Endothelial cell of umbilical vein (primary cell): ENCODE measurements around the gene PRDM10. TPM values are rescaled to one million over a fixed set of nuclear protein-coding genes. Genes with fewer than 3 reads are reported as not detected.

Experiments used
- BruUV-seq: library from RNA; stranded (reverse); fragments of 400-500 nt; replicated peaks from 2 replicates; lab custom pipeline; 2021; lab: Mats Ljungman, UMichigan
- CTCF ChIA-PET: fragments of 300-600, 350-600 bp; sonication (Branson Sonifier 250); formaldehyde crosslinking; loops from one replicate; lab custom pipeline; 2021; ENCODE audit warnings: antibody characterized with exemption, inconsistent platforms; lab: Charles Lee
- POLR2A ChIA-PET: fragments of 300-600, 350-600 bp; sonication (Branson Sonifier 250); formaldehyde crosslinking; loops from one replicate; lab custom pipeline; 2021; ENCODE audit warnings: antibody characterized with exemption, inconsistent platforms; lab: Charles Lee
- DNase-seq: peaks from one replicate; pipeline ENCODE4 v3.0.0-alpha.2; 2011; ENCODE audit warnings: low read depth, low spot score
- FAIRE-seq: peaks from 2 replicates; lab custom pipeline; 2011; peaks lifted over from hg19 to GRCh38; lab: Jason Lieb, UNC
- H2AFZ ChIP-seq: 2 replicates; pipeline ENCODE4 v1.6.0; 2012; ENCODE audit warnings: low read depth, low read length, control low read depth, inconsistent platforms
- H3K27ac ChIP-seq: 2 replicates; pipeline ENCODE4 v1.5.1; 2011; ENCODE audit warnings: low read depth, mild to moderate bottlenecking, control low read depth, low read length, moderate library complexity; ENCODE audit not compliant: insufficient read depth
- H3K27me3 ChIP-seq, 2 experiments: 2 replicates each; pipeline versions ENCODE4 v1.6.0 to v1.6.1; 2011; ENCODE audit warnings: low read length in 2 of 2, mixed read lengths in 1 of 2; ENCODE audit not compliant: control insufficient read depth in 2 of 2, insufficient read depth in 2 of 2
- H3K36me3 ChIP-seq, 2 experiments: 2 replicates in 1 of 2; 3 replicates in 1 of 2; pipeline ENCODE4 v1.5.1; 2011; ENCODE audit warnings: low read length in 2 of 2, mild to moderate bottlenecking in 1 of 2, moderate library complexity in 1 of 2; ENCODE audit not compliant: control insufficient read depth in 2 of 2, insufficient read depth in 2 of 2; ENCODE audit errors: extremely low read depth in 1 of 2
- H3K4me1 ChIP-seq: 3 replicates; pipeline ENCODE4 v1.5.1; 2011; ENCODE audit warnings: mild to moderate bottlenecking, low read length; ENCODE audit not compliant: control insufficient read depth, insufficient read depth; ENCODE audit errors: extremely low read depth
- H3K4me2 ChIP-seq: 2 replicates; pipeline ENCODE4 v1.6.1; 2011; ENCODE audit warnings: low read length, control low read depth, mixed read lengths; ENCODE audit not compliant: insufficient read depth
- H3K4me3 ChIP-seq, 3 experiments: fragments of 200-600 bp in 1 of 3; sonication (generic), shearing (Covaris generic) in 1 of 3; replicated peaks in 1 of 3; 2 replicates each; pipeline ENCODE4 v1.5.1; 2011 to 2016; ENCODE audit warnings: control low read depth in 3 of 3, low read length in 3 of 3, mild to moderate bottlenecking in 2 of 3, inconsistent platforms in 1 of 3, low read depth in 1 of 3, moderate library complexity in 1 of 3; ENCODE audit not compliant: insufficient read depth in 1 of 3
- H3K79me2 ChIP-seq: 2 replicates; pipeline ENCODE4 v1.6.0; 2012; ENCODE audit warnings: low read length, inconsistent platforms; ENCODE audit not compliant: control insufficient read depth, insufficient read depth
- H3K9ac ChIP-seq: replicated peaks from 2 replicates; pipeline ENCODE3; 2011; ENCODE audit warnings: low read length, control low read depth; ENCODE audit not compliant: insufficient read depth; ENCODE audit errors: extremely low read depth
- H3K9me1 ChIP-seq: replicated peaks from 3 replicates; pipeline ENCODE4 v1.6.0; 2011; ENCODE audit warnings: mild to moderate bottlenecking, low read length; ENCODE audit not compliant: control insufficient read depth, insufficient read depth; ENCODE audit errors: extremely low read depth
- H3K9me3 ChIP-seq: replicated peaks from 2 replicates; pipeline ENCODE4 v1.5.1; 2012; ENCODE audit warnings: low read length, inconsistent platforms; ENCODE audit not compliant: control insufficient read depth, insufficient read depth
- H4K20me1 ChIP-seq: replicated peaks from 2 replicates; pipeline ENCODE3; 2011; ENCODE audit warnings: mild to moderate bottlenecking, low read length; ENCODE audit not compliant: control insufficient read depth, insufficient read depth; ENCODE audit errors: extremely low read depth
- EZH2 ChIP-seq: IDR thresholded peaks from 2 replicates; pipeline ENCODE4 v1.6.1; 2012; ENCODE audit warnings: borderline replicate concordance, low read depth, mild to moderate bottlenecking, moderate library complexity, low read length, inconsistent platforms; ENCODE audit not compliant: severe bottlenecking
- FOS ChIP-seq: IDR thresholded peaks from 2 replicates; pipeline ENCODE4 v1.6.1; 2011; ENCODE audit warnings: mild to moderate bottlenecking, low read length, moderate library complexity, borderline replicate concordance; ENCODE audit not compliant: insufficient read depth
- GATA2 ChIP-seq: IDR thresholded peaks from 2 replicates; pipeline ENCODE4 v1.7.0; 2011; ENCODE audit warnings: low read depth, mild to moderate bottlenecking, moderate library complexity, mixed read lengths, low read length; ENCODE audit not compliant: insufficient read length, insufficient read depth
- JUN ChIP-seq: IDR thresholded peaks from 2 replicates; pipeline ENCODE4 v1.6.1; 2011; ENCODE audit warnings: borderline replicate concordance, low read depth; ENCODE audit not compliant: insufficient read length, insufficient read depth
- MYC ChIP-seq: IDR thresholded peaks from one replicate; pipeline ENCODE4 v1.6.1; 2011; ENCODE audit warnings: mild to moderate bottlenecking, low read depth, low read length
- POLR2A ChIP-seq: IDR thresholded peaks from 2 replicates; pipeline ENCODE4 v1.6.1; 2012; ENCODE audit warnings: low read depth, mild to moderate bottlenecking, control low read depth, low read length
- POLR2AphosphoS5 ChIP-seq: IDR thresholded peaks from 2 replicates; pipeline ENCODE4 v1.6.1; 2012; ENCODE audit warnings: low read depth, mild to moderate bottlenecking, control low read depth, low read length, moderate library complexity; ENCODE audit not compliant: insufficient read depth
- dilution Hi-C: fragments of 300-500 bp; cut with MboI; formaldehyde crosslinking; loops from one replicate; pipeline ENCODE4 v1.15.0; 2019; ENCODE audit warnings: low sequenced_read_pairs; ENCODE audit not compliant: extremely low pct_ligation_motif_present
- intact Hi-C: fragments of 100-400 bp; cut with micrococcal nuclease; formaldehyde crosslinking; loops from one replicate; pipeline ENCODE4 v1.10.0; 2022
- polyA plus RNA-seq, 4 experiments: library from polyadenylated mRNA; depleted of rRNA in 3 of 4; stranded (reverse) in 3 of 4; unstranded in 1 of 4; fragments of >200 nt; gene quantifications; 2 replicates each; pipeline versions ENCODE4 v1.2.1 to v1.2.3, GENCODE V29; 2011 to 2012; ENCODE audit warnings: missing spikeins in 1 of 4
- total RNA-seq: library from RNA; stranded (reverse); gene quantifications from 2 replicates; pipeline ENCODE4 v1.2.3, GENCODE V29; 2021
- TF ChIP-seq, protein P1 (sequence below), 2 donors: IDR thresholded peaks; 1 replicate in 1 of 2; 2 replicates in 1 of 2; pipeline ENCODE4 v1.5.1; 2011; ENCODE audit warnings: low read length in 2 of 2, mild to moderate bottlenecking in 2 of 2, moderate library complexity in 2 of 2, control low read depth in 1 of 2, inconsistent platforms in 1 of 2, low read depth in 1 of 2; ENCODE audit not compliant: insufficient read depth in 1 of 2; ENCODE audit errors: extremely low read depth in 1 of 2
- TF ChIP-seq, protein P2 (sequence below): IDR thresholded peaks from 2 replicates; pipeline ENCODE4 v1.6.1; 2011; ENCODE audit not compliant: insufficient read depth, insufficient read length

Gene PRDM10
- total and polyA plus RNA-seq, 2 donors (not counting 3 experiments of a cell fraction or from before 2014, with no cell fraction given) = 9.6 to 13.0 TPM

DNA sequence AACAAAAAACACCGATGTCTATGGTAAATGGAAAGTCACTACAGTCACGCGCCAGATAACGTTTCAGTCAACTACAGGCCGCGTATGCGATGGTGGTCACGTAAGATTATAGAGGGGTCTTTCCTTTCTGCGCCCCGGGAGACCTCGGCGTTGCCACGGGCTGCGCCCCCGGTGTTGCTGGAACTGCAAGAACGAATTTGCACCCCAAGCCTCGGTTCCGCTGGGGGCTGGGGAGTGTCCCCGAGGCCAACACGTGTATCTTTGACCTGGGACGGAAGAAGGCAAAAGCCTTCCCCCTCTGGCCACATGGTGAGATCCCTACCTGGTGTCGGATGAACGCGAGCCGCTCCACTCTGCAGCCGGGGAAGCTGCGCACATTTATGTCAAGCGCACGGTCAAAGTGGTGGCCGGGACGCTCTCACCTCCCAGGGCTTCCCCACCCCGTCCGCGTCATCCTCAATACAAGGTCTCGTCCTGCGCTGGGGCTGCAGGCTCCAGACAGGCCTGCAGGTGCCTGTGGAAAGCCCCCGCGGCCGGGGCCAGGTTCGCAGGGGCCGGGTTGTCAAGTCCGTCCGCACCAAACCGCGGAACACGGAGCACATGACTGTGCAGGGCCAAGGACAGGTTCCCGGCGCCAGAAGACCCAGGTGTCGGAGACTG lies 37.8 kb upstream of the PRDM10 start:
- TF ChIP-seq, protein P1, sequence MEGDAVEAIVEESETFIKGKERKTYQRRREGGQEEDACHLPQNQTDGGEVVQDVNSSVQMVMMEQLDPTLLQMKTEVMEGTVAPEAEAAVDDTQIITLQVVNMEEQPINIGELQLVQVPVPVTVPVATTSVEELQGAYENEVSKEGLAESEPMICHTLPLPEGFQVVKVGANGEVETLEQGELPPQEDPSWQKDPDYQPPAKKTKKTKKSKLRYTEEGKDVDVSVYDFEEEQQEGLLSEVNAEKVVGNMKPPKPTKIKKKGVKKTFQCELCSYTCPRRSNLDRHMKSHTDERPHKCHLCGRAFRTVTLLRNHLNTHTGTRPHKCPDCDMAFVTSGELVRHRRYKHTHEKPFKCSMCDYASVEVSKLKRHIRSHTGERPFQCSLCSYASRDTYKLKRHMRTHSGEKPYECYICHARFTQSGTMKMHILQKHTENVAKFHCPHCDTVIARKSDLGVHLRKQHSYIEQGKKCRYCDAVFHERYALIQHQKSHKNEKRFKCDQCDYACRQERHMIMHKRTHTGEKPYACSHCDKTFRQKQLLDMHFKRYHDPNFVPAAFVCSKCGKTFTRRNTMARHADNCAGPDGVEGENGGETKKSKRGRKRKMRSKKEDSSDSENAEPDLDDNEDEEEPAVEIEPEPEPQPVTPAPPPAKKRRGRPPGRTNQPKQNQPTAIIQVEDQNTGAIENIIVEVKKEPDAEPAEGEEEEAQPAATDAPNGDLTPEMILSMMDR (IDR thresholded peaks at IDR 0.05; ENCODE audit: extremely low read depth in 1 of 2, insufficient read depth in 1 of 2, low read depth in 1 of 2, low read length in 2 of 2) = no peak
- TF ChIP-seq MYC (no peak), POLR2A (no peak), JUN (no peak), POLR2AphosphoS5 (no peak), FOS (no peak), GATA2 (no peak), EZH2 (no peak)
- TF ChIP-seq, protein P2, sequence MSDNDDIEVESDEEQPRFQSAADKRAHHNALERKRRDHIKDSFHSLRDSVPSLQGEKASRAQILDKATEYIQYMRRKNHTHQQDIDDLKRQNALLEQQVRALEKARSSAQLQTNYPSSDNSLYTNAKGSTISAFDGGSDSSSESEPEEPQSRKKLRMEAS = no peak
- Histone ChIP-seq H3K9me1 (no peaks in the 10 kb centered on the region), H3K4me3 (no peak overlapping the region), H3K79me2 (no peaks in the 10 kb centered on the region), H3K4me1 (peaks cover 17% of the 10 kb centered on the region), H3K27me3 (no peaks in the 10 kb centered on the region), H3K36me3 (no peaks in the 10 kb centered on the region), H3K4me2 (no peak overlapping the region), H4K20me1 (no peaks in the 10 kb centered on the region), H3K9ac (no peak overlapping the region), H3K9me3 (no peaks in the 10 kb centered on the region), H3K27ac (no peak overlapping the region), H2AFZ (no peak overlapping the region)
- ChIA-PET POLR2A (no interaction called here), CTCF (no interaction called here)
- no TSS peak for BruUV-seq
- dilution Hi-C loops = no loop called here
- DNase-seq = no peak
- intact Hi-C loops = no loop called here
- no peak for FAIRE-seq
